H9 (cell line): ENCODE measurements around the gene APOB. TPM values are rescaled to one million over a fixed set of nuclear protein-coding genes. Genes with fewer than 3 reads are reported as not detected.

Source experiments
- DNase-seq: peaks from one replicate; pipeline ENCODE4 v3.0.0-alpha.2; 2017
- H2AFZ ChIP-seq: one replicate; pipeline ENCODE4 v1.6.1; 2013; ENCODE audit warnings: mild to moderate bottlenecking, low read length, control low read depth, moderate library complexity
- H2AK5ac ChIP-seq: 2 replicates; pipeline ENCODE4 v1.6.1; 2013; ENCODE audit warnings: low read length, control low read depth, mixed read lengths; ENCODE audit not compliant: insufficient read length
- H2BK120ac ChIP-seq: one replicate; pipeline ENCODE4 v1.6.1; 2013; ENCODE audit warnings: low read depth, mild to moderate bottlenecking, low read length, control low read depth, inconsistent platforms; ENCODE audit not compliant: poor library complexity, severe bottlenecking
- H2BK12ac ChIP-seq: 2 replicates; pipeline ENCODE4 v1.6.1; 2013; ENCODE audit warnings: low read length, control low read depth, mixed read lengths, low read depth; ENCODE audit not compliant: insufficient read length
- H2BK15ac ChIP-seq: 2 replicates; pipeline ENCODE4 v1.6.1; 2013; ENCODE audit warnings: low read depth, low read length, control low read depth
- H2BK20ac ChIP-seq: one replicate; pipeline ENCODE4 v1.6.1; 2013; ENCODE audit warnings: low read depth, mild to moderate bottlenecking, low read length, control low read depth, inconsistent platforms; ENCODE audit not compliant: poor library complexity, severe bottlenecking
- H2BK5ac ChIP-seq: 2 replicates; pipeline ENCODE4 v1.6.1; 2013; ENCODE audit warnings: low read length, control low read depth, mixed read lengths; ENCODE audit not compliant: insufficient read length
- H3K14ac ChIP-seq: 2 replicates; pipeline ENCODE4 v1.6.1; 2013; ENCODE audit warnings: low read length, control low read depth; ENCODE audit not compliant: insufficient read depth
- H3K18ac ChIP-seq: 2 replicates; pipeline ENCODE4 v1.6.1; 2013; ENCODE audit warnings: low read depth, mild to moderate bottlenecking, mixed read lengths, low read length, control low read depth; ENCODE audit not compliant: insufficient read length
- H3K23ac ChIP-seq: 2 replicates; pipeline ENCODE4 v1.6.1; 2013; ENCODE audit warnings: low read length, control low read depth, mixed read lengths, low read depth; ENCODE audit not compliant: insufficient read length
- H3K23me2 ChIP-seq: 2 replicates; pipeline ENCODE4 v1.6.1; 2013; ENCODE audit warnings: low read depth, mild to moderate bottlenecking, mixed read lengths, low read length, control low read depth; ENCODE audit not compliant: insufficient read length, poor library complexity, severe bottlenecking
- H3K27ac ChIP-seq: 2 replicates; pipeline ENCODE4 v1.5.1; 2013; ENCODE audit warnings: low read length, control low read depth, mixed read lengths, low read depth; ENCODE audit not compliant: insufficient read length
- H3K27me3 ChIP-seq: 2 replicates; pipeline ENCODE4 v1.6.1; 2013; ENCODE audit warnings: low read length, control low read depth, inconsistent platforms; ENCODE audit not compliant: insufficient read depth
- H3K4ac ChIP-seq: 2 replicates; pipeline ENCODE4 v1.6.1; 2013; ENCODE audit warnings: low read depth, mild to moderate bottlenecking, control low read depth, inconsistent platforms, low read length, moderate library complexity
- H3K4me1 ChIP-seq: 2 replicates; pipeline ENCODE4 v1.6.1; 2013; ENCODE audit warnings: low read length, control low read depth, inconsistent platforms; ENCODE audit not compliant: insufficient read depth
- H3K4me2 ChIP-seq: 2 replicates; pipeline ENCODE4 v1.6.1; 2013; ENCODE audit warnings: low read length, control low read depth, mixed read lengths; ENCODE audit not compliant: insufficient read length, insufficient read depth
- H3K56ac ChIP-seq: 2 replicates; pipeline ENCODE4 v1.6.1; 2013; ENCODE audit warnings: low read depth, mild to moderate bottlenecking, mixed read lengths, low read length, control low read depth; ENCODE audit not compliant: insufficient read length
- H3K79me1 ChIP-seq: 2 replicates; pipeline ENCODE4 v1.6.1; 2013; ENCODE audit warnings: low read depth, mild to moderate bottlenecking, moderate library complexity, low read length, control low read depth, inconsistent platforms; ENCODE audit not compliant: insufficient read depth, poor library complexity, severe bottlenecking
- H3K79me2 ChIP-seq: 2 replicates; pipeline ENCODE4 v1.6.1; 2013; ENCODE audit warnings: low read length, control low read depth, inconsistent platforms; ENCODE audit not compliant: insufficient read depth
- H3K9ac ChIP-seq: 2 replicates; pipeline ENCODE4 v1.6.1; 2013; ENCODE audit warnings: low read length, control low read depth, mixed read lengths; ENCODE audit not compliant: insufficient read length; ENCODE audit errors: extremely low read depth
- H3K9me3 ChIP-seq: one replicate; pipeline ENCODE4 v1.6.1; 2013; ENCODE audit warnings: low read depth, low read length, inconsistent platforms; ENCODE audit not compliant: control insufficient read depth
- H3T11ph ChIP-seq: one replicate; pipeline ENCODE4 v1.6.1; 2013; ENCODE audit warnings: mild to moderate bottlenecking, low read length, control low read depth, inconsistent platforms
- H4K20me1 ChIP-seq: one replicate; pipeline ENCODE4 v1.6.1; 2013; ENCODE audit not compliant: control insufficient read depth, insufficient read length, insufficient read depth
- H4K5ac ChIP-seq: 2 replicates; pipeline ENCODE4 v1.6.1; 2013; ENCODE audit warnings: low read depth, mild to moderate bottlenecking, mixed read lengths, low read length, control low read depth; ENCODE audit not compliant: insufficient read length
- H4K8ac ChIP-seq: replicated peaks from 2 replicates; pipeline ENCODE4 v1.6.1; 2013; ENCODE audit warnings: low read length, control low read depth, mixed read lengths, low read depth; ENCODE audit not compliant: insufficient read length
- H4K91ac ChIP-seq: 2 replicates; pipeline ENCODE4 v1.6.1; 2013; ENCODE audit warnings: low read depth, mild to moderate bottlenecking, moderate library complexity, mixed read lengths, low read length, control low read depth; ENCODE audit not compliant: insufficient read length
- H3K27ac Mint-ChIP-seq, 3 experiments: 2 replicates in 2 of 3; 3 replicates in 1 of 3; pipeline ENCODE4 v1.8.0; 2020 to 2021; ENCODE audit warnings: mixed read lengths in 3 of 3, mild to moderate bottlenecking in 1 of 3, moderate library complexity in 1 of 3
- H3K27me3 Mint-ChIP-seq: 2 replicates; pipeline ENCODE4 v1.8.0; 2021; ENCODE audit warnings: low read depth, mild to moderate bottlenecking, moderate library complexity, mixed read lengths
- H3K36me3 Mint-ChIP-seq, 3 experiments: 2 replicates in 2 of 3; 3 replicates in 1 of 3; pipeline ENCODE4 v1.8.0; 2020 to 2021; ENCODE audit warnings: low read depth in 3 of 3, mixed read lengths in 3 of 3; ENCODE audit not compliant: insufficient read depth in 1 of 3
- H3K4me1 Mint-ChIP-seq, 2 experiments: 2 replicates each; pipeline ENCODE4 v1.8.0; 2020; ENCODE audit warnings: mixed read lengths in 2 of 2
- H3K4me3 Mint-ChIP-seq, 2 experiments: 2 replicates in 1 of 2; 3 replicates in 1 of 2; pipeline ENCODE4 v1.8.0; 2020 to 2021; ENCODE audit warnings: mild to moderate bottlenecking in 2 of 2, mixed read lengths in 2 of 2, moderate library complexity in 1 of 2
- H3K9me3 Mint-ChIP-seq, 2 experiments: 2 replicates in 1 of 2; 3 replicates in 1 of 2; pipeline ENCODE4 v1.8.0; 2020; ENCODE audit warnings: mild to moderate bottlenecking in 2 of 2, mixed read lengths in 2 of 2, moderate library complexity in 1 of 2
- WGBS: extraction: QIAGEN DNeasy Blood & Tissue Kit; methylation state at CpG from one replicate; pipeline ENCODE4 v1.1.7; 2013; ENCODE audit warnings: missing lambda C conversion rate, low lambda C conversion rate, mixed read lengths; ENCODE audit not compliant: insufficient read length; ENCODE audit errors: extremely low coverage; 5-methylcytosine and 5-hydroxymethylcytosine counted together
- total RNA-seq: library from RNA; stranded (reverse); gene quantifications from 2 replicates; pipeline ENCODE4 v1.2.1, GENCODE V29; 2021
- TF ChIP-seq, protein P1 (sequence below): fragments of 200-600 bp; sonication (generic); conservative IDR thresholded peaks from 3 replicates; pipeline ENCODE4 v1.8.0; 2021; ENCODE audit warnings: antibody characterized with exemption, mild to moderate bottlenecking

Gene APOB
- total RNA-seq, 1 experiment from 2014 or later: 0.26 TPM

DNA sequence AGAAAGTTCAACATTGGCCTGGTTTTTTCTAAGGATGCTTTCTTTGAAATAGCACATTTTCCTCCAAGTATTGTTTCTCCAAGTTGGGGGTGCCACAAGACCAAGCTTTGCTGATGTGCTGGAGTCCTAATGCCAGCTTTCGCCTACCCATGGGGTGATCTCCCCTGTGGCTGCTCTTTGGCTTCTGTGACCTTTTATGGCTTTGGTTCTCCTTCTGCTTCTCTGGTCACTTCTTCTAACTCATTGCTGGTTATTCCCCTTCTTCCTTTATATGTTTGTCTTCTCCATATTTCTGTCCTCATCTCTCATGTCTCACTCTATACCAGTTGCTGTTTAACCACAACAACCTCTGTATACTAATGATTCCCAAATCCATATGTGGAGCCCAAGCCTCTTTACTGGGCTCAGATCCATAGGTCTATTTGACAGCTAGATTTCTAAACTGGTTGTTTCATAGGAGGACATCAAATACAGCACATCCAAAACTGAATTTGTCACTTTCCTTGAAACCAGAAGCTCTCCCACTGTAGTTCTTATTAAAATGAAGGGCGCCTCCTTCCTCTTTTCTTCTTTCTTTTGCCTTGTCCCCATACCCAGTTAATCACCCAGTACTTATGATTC, 23.1 kb downstream of the APOB start:
- Histone ChIP-seq H2BK15ac (no peak overlapping the region), H2AK5ac (no peak overlapping the region), H4K8ac (no peak overlapping the region), H3K79me2 (no peaks in the 10 kb centered on the region), H3K27ac (no peak overlapping the region), H3K23me2 (no peaks in the 10 kb centered on the region), H4K91ac (no peak overlapping the region), H3K23ac (no peak overlapping the region), H3K4ac (no peak overlapping the region), H2BK5ac (no peak overlapping the region), H3K56ac (no peak overlapping the region), H4K20me1 (no peaks in the 10 kb centered on the region), H2BK12ac (no peak overlapping the region), H2AFZ (no peak overlapping the region), H3K27me3 (no peaks in the 10 kb centered on the region), H3K9me3 (no peaks in the 10 kb centered on the region), H2BK20ac (no peak overlapping the region), H3K79me1 (no peaks in the 10 kb centered on the region), H2BK120ac (no peak overlapping the region), H3K14ac (no peak overlapping the region), H3K4me1 (no peaks in the 10 kb centered on the region), H4K5ac (no peak overlapping the region), H3T11ph (no peak overlapping the region), H3K4me2 (no peak overlapping the region), H3K18ac (no peak overlapping the region), H3K9ac (no peak overlapping the region)
- TF ChIP-seq, protein P1, sequence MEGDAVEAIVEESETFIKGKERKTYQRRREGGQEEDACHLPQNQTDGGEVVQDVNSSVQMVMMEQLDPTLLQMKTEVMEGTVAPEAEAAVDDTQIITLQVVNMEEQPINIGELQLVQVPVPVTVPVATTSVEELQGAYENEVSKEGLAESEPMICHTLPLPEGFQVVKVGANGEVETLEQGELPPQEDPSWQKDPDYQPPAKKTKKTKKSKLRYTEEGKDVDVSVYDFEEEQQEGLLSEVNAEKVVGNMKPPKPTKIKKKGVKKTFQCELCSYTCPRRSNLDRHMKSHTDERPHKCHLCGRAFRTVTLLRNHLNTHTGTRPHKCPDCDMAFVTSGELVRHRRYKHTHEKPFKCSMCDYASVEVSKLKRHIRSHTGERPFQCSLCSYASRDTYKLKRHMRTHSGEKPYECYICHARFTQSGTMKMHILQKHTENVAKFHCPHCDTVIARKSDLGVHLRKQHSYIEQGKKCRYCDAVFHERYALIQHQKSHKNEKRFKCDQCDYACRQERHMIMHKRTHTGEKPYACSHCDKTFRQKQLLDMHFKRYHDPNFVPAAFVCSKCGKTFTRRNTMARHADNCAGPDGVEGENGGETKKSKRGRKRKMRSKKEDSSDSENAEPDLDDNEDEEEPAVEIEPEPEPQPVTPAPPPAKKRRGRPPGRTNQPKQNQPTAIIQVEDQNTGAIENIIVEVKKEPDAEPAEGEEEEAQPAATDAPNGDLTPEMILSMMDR: no peak
- H3K27me3 Mint-ChIP-seq: peaks cover 4% of the 10 kb centered on the region; the same call in 1 of the 2 replicates
- no peaks in the 10 kb centered on the region; a peak in 1 of 7 replicates for H3K36me3 Mint-ChIP-seq
- no peak overlapping the region for H3K4me3 Mint-ChIP-seq
- H3K27ac Mint-ChIP-seq: no peak overlapping the region
- no peaks in the 10 kb centered on the region for H3K4me1 Mint-ChIP-seq
- no CpG with 5 or more reads among the region's 2 CpGs for WGBS
- no peak for DNase-seq
- no peaks in the 10 kb centered on the region; a peak in 1 of 5 replicates for H3K9me3 Mint-ChIP-seq
